GM18507 (cell line): ENCODE results near the gene ABL1.

Experiments used
- DNase-seq: peaks from one replicate; pipeline ENCODE4 v3.0.0; 2011; ENCODE audit warnings: low read depth; ENCODE audit not compliant: insufficient read length; ENCODE audit errors: extremely low spot score
- FAIRE-seq: peaks from 2 replicates; lab custom pipeline; 2011; peaks lifted over from hg19 to GRCh38; lab: Jason Lieb, UNC

Gene ABL1

GRCh38 chr9:130897105-130897751 is 62.2 kb downstream of the ABL1 start:
- DNase-seq (no peak), FAIRE-seq (no peak)

- DNase-seq (no peak), FAIRE-seq (no peak)
These were observed 62.9 kb downstream of the ABL1 start for GRCh38 chr9:130897848-130898551.

GRCh38 chr9:130898552-130898852 is 63.4 kb downstream of the ABL1 start:
- no peak for DNase-seq
- no peak for FAIRE-seq

GRCh38 chr9:130899051-130899748 is 64.1 kb downstream of the ABL1 start:
- FAIRE-seq (no peak), DNase-seq (no peak)

- DNase-seq (no peak), FAIRE-seq (no peak)
These were observed 65.8 kb downstream of the ABL1 start for GRCh38 chr9:130900701-130901497.

GRCh38 chr9:130901498-130902203 is 66.6 kb downstream of the ABL1 start:
- FAIRE-seq (no peak), DNase-seq (no peak)

GRCh38 chr9:130902204-130903185 is 67.4 kb downstream of the ABL1 start:
- FAIRE-seq, result no peak
- DNase-seq, result no peak

- DNase-seq (no peak), FAIRE-seq (no peak)
These were observed 68.4 kb downstream of the ABL1 start for GRCh38 chr9:130903194-130904069.

GRCh38 chr9:130904070-130905044 is 69.3 kb downstream of the ABL1 start:
- FAIRE-seq (no peak), DNase-seq (no peak)

- no peak for FAIRE-seq
- DNase-seq, result no peak
These were observed 70.3 kb downstream of the ABL1 start for GRCh38 chr9:130905125-130905901.

- no peak for FAIRE-seq
- DNase-seq, result no peak
These were observed 71.1 kb downstream of the ABL1 start for GRCh38 chr9:130905902-130906734.

- no peak for DNase-seq
- FAIRE-seq, result no peak
These were observed 71.8 kb downstream of the ABL1 start for GRCh38 chr9:130906735-130907416.

GRCh38 chr9:130908146-130908877 is 73.3 kb downstream of the ABL1 start:
- no peak for DNase-seq
- FAIRE-seq, result no peak

- FAIRE-seq (no peak), DNase-seq (no peak)
These were observed 73.9 kb downstream of the ABL1 start for GRCh38 chr9:130908878-130909355.
